Gastrocnemius medialis (tissue), 4 donors: ENCODE data around the gene ADGRB3. TPM values are rescaled to one million over a fixed set of nuclear protein-coding genes. Genes with fewer than 3 reads are reported as not detected.

ENCODE experiments used
- ATAC-seq, 2 donors: fragments of 150-250 bp; one replicate each; pipeline ENCODE4 v1.9.1; 2016
- DNase-seq, 2 donors: peaks; one replicate each; pipeline ENCODE4 v3.0.0-alpha.2; 2019
- H3K27ac ChIP-seq, 4 donors: fragments of 200-600 bp; sonication (generic); 1 replicate in 1 of 4; 2 replicates in 3 of 4; pipeline ENCODE4 v1.5.1; 2016 to 2018; ENCODE audit warnings: mild to moderate bottlenecking in 2 of 4, moderate library complexity in 1 of 4
- H3K27me3 ChIP-seq, 3 donors: fragments of 200-600 bp; sonication (generic) in 2 of 3; 1 replicate in 1 of 3; 2 replicates in 2 of 3; pipeline versions ENCODE4 v1.5.1 to v1.6.0; 2016 to 2019; ENCODE audit warnings: mild to moderate bottlenecking in 1 of 3, moderate library complexity in 1 of 3
- H3K36me3 ChIP-seq, 2 donors: fragments of 200-600 bp; sonication (generic) in 1 of 2; one replicate each; pipeline ENCODE4 v1.5.1; 2017 to 2018
- H3K4me1 ChIP-seq, 2 donors: fragments of 200-600 bp; sonication (generic) in 1 of 2; one replicate each; pipeline ENCODE4 v1.5.1; 2016 to 2017; ENCODE audit warnings: mild to moderate bottlenecking in 2 of 2
- H3K4me3 ChIP-seq, 4 donors: fragments of 200-600 bp; sonication (generic) in 3 of 4; 1 replicate in 1 of 4; 2 replicates in 3 of 4; pipeline ENCODE4 v1.5.1; 2016 to 2019; ENCODE audit warnings: mild to moderate bottlenecking in 2 of 4
- H3K9me3 ChIP-seq, 3 donors: fragments of 200-600 bp; sonication (generic) in 2 of 3; 1 replicate in 1 of 3; 2 replicates in 2 of 3; pipeline ENCODE4 v1.5.1; 2016 to 2019
- CTCF ChIP-seq, 5 experiments: fragments of 450-650 bp in 3 of 5; fragments of 200-600 bp in 2 of 5; sonication (generic) in 2 of 5; IDR thresholded peaks in 4 of 5; conservative IDR thresholded peaks in 1 of 5; 1 replicate in 4 of 5; 2 replicates in 1 of 5; pipeline ENCODE4 v1.5.1; 2016 to 2019; ENCODE audit warnings: antibody characterized with exemption in 5 of 5, mild to moderate bottlenecking in 3 of 5, moderate library complexity in 3 of 5
- POLR2A ChIP-seq, 2 donors: fragments of 450-650 bp; IDR thresholded peaks; one replicate each; pipeline ENCODE4 v1.6.1; 2017; ENCODE audit warnings: antibody characterized with exemption in 2 of 2, mild to moderate bottlenecking in 2 of 2, moderate library complexity in 2 of 2
- in situ Hi-C, 4 donors: fragments of 200-750 bp; cut with MboI; loops; one replicate each; pipeline versions ENCODE4 v1.15.0 to v1.8.0; 2017; ENCODE audit warnings: low sequenced_read_pairs in 4 of 4
- intact Hi-C: fragments of 100-400 bp; cut with DNase I; formaldehyde crosslinking; loops from one replicate; pipeline ENCODE4 v1.15.1; 2023; ENCODE audit warnings: low total_unique reads
- total RNA-seq, 4 donors: library from RNA; depleted of rRNA; stranded (reverse); fragments of >200 nt; gene quantifications; one replicate each; pipeline versions ENCODE4 v1.1.0 to v1.2.3, GENCODE V29; 2016

Gene ADGRB3
- total RNA-seq, 4 donors from 2014 or later, result 0.56 to 0.58 (median 0.58) TPM; not detected in 1

GRCh38 chr6:68915586-68915985 is 280.5 kb downstream of the ADGRB3 start:
- no peaks in the 10 kb centered on the region for H3K27me3 ChIP-seq
- intact Hi-C loops (no loop called here), in situ Hi-C loops (no loop called here)
- DNase-seq (no peak), ATAC-seq (no peak)
- H3K9me3 ChIP-seq, result no peaks in the 10 kb centered on the region
- H3K4me3 ChIP-seq, result no peak overlapping the region
- no peaks in the 10 kb centered on the region for H3K36me3 ChIP-seq
- H3K27ac ChIP-seq, result no peak overlapping the region
- H3K4me1 ChIP-seq, result no peaks in the 10 kb centered on the region
- TF ChIP-seq POLR2A (IDR thresholded peaks at IDR 0.05), result no peak
- TF ChIP-seq CTCF (IDR thresholded peaks at IDR 0.05 in 4 of 5, conservative IDR thresholded peaks at IDR 0.05 in 1 of 5), result no peak

DNA sequence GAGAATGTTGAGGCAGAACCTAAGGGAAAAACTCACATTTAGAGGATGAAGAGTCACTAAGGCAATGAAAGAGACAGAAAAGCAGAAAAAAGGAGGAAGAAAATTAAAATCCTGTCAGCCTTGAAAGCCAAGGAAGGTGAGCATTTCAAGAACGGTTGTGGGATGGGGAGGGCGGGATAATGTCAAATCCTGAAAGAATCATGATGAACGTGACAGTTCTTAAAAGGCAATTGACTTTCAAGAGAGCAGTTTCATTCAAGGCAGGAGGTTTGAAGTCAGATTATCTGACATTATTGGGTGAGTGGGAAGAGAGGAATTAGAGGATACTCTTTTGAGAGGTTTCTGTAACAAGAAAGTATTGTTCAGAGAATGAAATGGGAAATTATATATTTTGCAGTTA is 284.5 kb downstream of the ADGRB3 start:
- intact Hi-C loops (no loop called here), in situ Hi-C loops (no loop called here)
- TF ChIP-seq CTCF (IDR thresholded peaks at IDR 0.05 in 4 of 5, conservative IDR thresholded peaks at IDR 0.05 in 1 of 5) (no peak), POLR2A (IDR thresholded peaks at IDR 0.05) (no peak)
- ATAC-seq (no peak), DNase-seq (no peak)
- Histone ChIP-seq H3K27me3 (no peaks in the 10 kb centered on the region), H3K27ac (no peak overlapping the region), H3K4me3 (no peak overlapping the region), H3K36me3 (no peaks in the 10 kb centered on the region), H3K4me1 (no peaks in the 10 kb centered on the region), H3K9me3 (no peaks in the 10 kb centered on the region)

DNA sequence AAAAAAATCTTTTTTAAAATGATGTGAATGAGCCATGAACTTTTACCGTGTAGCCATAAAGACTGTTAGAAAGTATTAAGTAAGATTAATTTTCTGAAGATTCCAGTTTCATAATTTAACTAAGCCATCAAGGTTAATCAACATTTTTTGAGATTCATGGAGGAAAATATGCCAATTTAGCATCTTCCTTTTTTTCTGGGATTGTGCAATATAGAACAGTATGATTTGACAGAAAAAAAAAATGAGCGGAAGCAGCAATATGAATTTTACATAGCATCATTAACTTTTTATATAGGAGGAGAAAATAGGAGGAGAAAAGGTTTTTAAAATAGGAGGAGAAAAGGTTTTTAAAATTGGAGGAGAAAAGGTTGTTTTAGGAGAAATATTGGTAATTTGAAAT is 306.3 kb downstream of the ADGRB3 start:
- H3K4me3 ChIP-seq, result no peak overlapping the region
- ATAC-seq, result no peak
- DNase-seq, result no peak
- H3K36me3 ChIP-seq, result no peaks in the 10 kb centered on the region
- no peak for TF ChIP-seq CTCF (IDR thresholded peaks at IDR 0.05 in 4 of 5, conservative IDR thresholded peaks at IDR 0.05 in 1 of 5)
- no peak for TF ChIP-seq POLR2A (IDR thresholded peaks at IDR 0.05)
- no peaks in the 10 kb centered on the region for H3K9me3 ChIP-seq
- H3K27ac ChIP-seq, result no peak overlapping the region
- H3K4me1 ChIP-seq, result no peaks in the 10 kb centered on the region
- in situ Hi-C loops, result no loop called here
- intact Hi-C loops, result no loop called here
- no peaks in the 10 kb centered on the region for H3K27me3 ChIP-seq

GRCh38 chr6:68947721-68948120 is 312.6 kb downstream of the ADGRB3 start:
- ATAC-seq, result no peak
- H3K27ac ChIP-seq, result no peak overlapping the region
- TF ChIP-seq CTCF (IDR thresholded peaks at IDR 0.05 in 4 of 5, conservative IDR thresholded peaks at IDR 0.05 in 1 of 5) (no peak), POLR2A (IDR thresholded peaks at IDR 0.05) (no peak)
- intact Hi-C loops (no loop called here), in situ Hi-C loops (no loop called here)
- H3K9me3 ChIP-seq, result no peaks in the 10 kb centered on the region
- no peak for DNase-seq
- H3K36me3 ChIP-seq, result no peaks in the 10 kb centered on the region
- H3K4me3 ChIP-seq, result no peak overlapping the region
- no peaks in the 10 kb centered on the region for H3K27me3 ChIP-seq
- no peaks in the 10 kb centered on the region for H3K4me1 ChIP-seq

- intact Hi-C loops, result no loop called here
These were observed 316.2 kb downstream of the ADGRB3 start for GRCh38 chr6:68951270-68951669.

More at GRCh38 chr6:68951270-68951669, 316.2 kb downstream of the ADGRB3 start:
- TF ChIP-seq CTCF (IDR thresholded peaks at IDR 0.05 in 4 of 5, conservative IDR thresholded peaks at IDR 0.05 in 1 of 5), result no peak
- no peak for TF ChIP-seq POLR2A (IDR thresholded peaks at IDR 0.05)
- no peak overlapping the region for H3K4me3 ChIP-seq
- ATAC-seq (no peak), DNase-seq (no peak)
- in situ Hi-C loops, result loop anchor here in 2 of 4 donors (25.0 kb wide), 1 partner anchor 314 kb away; the partner anchor contains the start of gene ADGRB3 (in 2 of the 2)
- H3K4me1 ChIP-seq, result no peaks in the 10 kb centered on the region
- H3K36me3 ChIP-seq, result no peaks in the 10 kb centered on the region
- no peaks in the 10 kb centered on the region for H3K27me3 ChIP-seq
- H3K9me3 ChIP-seq, result no peaks in the 10 kb centered on the region
- H3K27ac ChIP-seq, result no peak overlapping the region
